IMR-90 (cell line): ENCODE measurements around the gene SLC35B3. TPM values are rescaled to one million over a fixed set of nuclear protein-coding genes. Genes with fewer than 3 reads are reported as not detected.

Experiments used
- ATAC-seq: fragments of 200-7000 bp; cut with Tn5 transposase; 2 replicates; pipeline ENCODE4 v1.9.1; 2020; ENCODE audit warnings: low read depth, mild to moderate bottlenecking, moderate library complexity
- BruUV-seq: library from RNA; stranded (reverse); fragments of 400-500 nt; replicated peaks from 2 replicates; lab custom pipeline; 2021; lab: Mats Ljungman, UMichigan
- CTCF ChIA-PET: fragments of 300-600 bp; formaldehyde crosslinking; extraction: SDS; loops from one replicate; lab custom pipeline; 2021; ENCODE audit warnings: antibody characterized with exemption; lab: Yijun Ruan, JAX
- POLR2A ChIA-PET: fragments of 300-600 bp; sonication (Branson Sonifier 250); formaldehyde crosslinking; loops from one replicate; lab custom pipeline; 2022; ENCODE audit warnings: antibody characterized with exemption; ENCODE audit not compliant: unreplicated experiment; lab: Charles Lee
- DNase-seq: peaks from one replicate; pipeline ENCODE4 v3.0.0; 2013
- H2AFZ ChIP-seq: replicated peaks from 2 replicates; pipeline ENCODE3; 2013; ENCODE audit warnings: low read length, mild to moderate bottlenecking; ENCODE audit not compliant: poor library complexity
- H2AK5ac ChIP-seq: 2 replicates; pipeline ENCODE4 v1.6.1; 2013; ENCODE audit warnings: low read depth, low read length, inconsistent platforms
- H2AK9ac ChIP-seq: replicated peaks from 2 replicates; pipeline ENCODE3; 2013; ENCODE audit warnings: mild to moderate bottlenecking, low read depth, low read length, moderate library complexity; ENCODE audit not compliant: poor library complexity
- H2BK120ac ChIP-seq: 2 replicates; pipeline ENCODE4 v1.6.1; 2013; ENCODE audit warnings: low read depth, low read length, inconsistent platforms
- H2BK15ac ChIP-seq: 3 replicates; pipeline ENCODE4 v1.6.1; 2013; ENCODE audit warnings: low read depth, low read length, inconsistent platforms
- H2BK20ac ChIP-seq: 2 replicates; pipeline ENCODE4 v1.6.1; 2013; ENCODE audit warnings: low read depth, mild to moderate bottlenecking, inconsistent platforms, low read length, moderate library complexity
- H2BK5ac ChIP-seq: 2 replicates; pipeline ENCODE4 v1.6.1; 2013; ENCODE audit warnings: mild to moderate bottlenecking, low read depth, low read length, inconsistent platforms; ENCODE audit not compliant: poor library complexity, severe bottlenecking
- H3K14ac ChIP-seq: replicated peaks from 2 replicates; pipeline ENCODE4 v1.6.1; 2013; ENCODE audit warnings: low read depth, low read length, inconsistent platforms
- H3K18ac ChIP-seq: 2 replicates; pipeline ENCODE4 v1.6.1; 2013; ENCODE audit warnings: low read depth, low read length, control low read depth
- H3K23ac ChIP-seq: 2 replicates; pipeline ENCODE4 v1.6.1; 2013; ENCODE audit warnings: low read depth, low read length, inconsistent platforms
- H3K27ac ChIP-seq: 2 replicates; pipeline ENCODE4 v1.5.1; 2013; ENCODE audit warnings: mild to moderate bottlenecking, control low read depth, low read length; ENCODE audit not compliant: insufficient read depth
- H3K27me3 ChIP-seq: 2 replicates; pipeline ENCODE4 v1.6.1; 2013; ENCODE audit warnings: low read length; ENCODE audit not compliant: control insufficient read depth, insufficient read depth
- H3K36me3 ChIP-seq: 2 replicates; pipeline ENCODE4 v1.6.1; 2013; ENCODE audit warnings: low read length, mixed read lengths; ENCODE audit not compliant: control insufficient read depth, insufficient read depth
- H3K4ac ChIP-seq: 2 replicates; pipeline ENCODE4 v1.6.1; 2013; ENCODE audit warnings: low read depth, low read length, inconsistent platforms
- H3K4me1 ChIP-seq: 2 replicates; pipeline ENCODE4 v1.6.1; 2013; ENCODE audit warnings: low read length, mixed read lengths; ENCODE audit not compliant: control insufficient read depth, insufficient read depth
- H3K4me2 ChIP-seq: 2 replicates; pipeline ENCODE4 v1.6.1; 2013; ENCODE audit warnings: low read depth, mild to moderate bottlenecking, control low read depth, low read length, moderate library complexity
- H3K4me3 ChIP-seq: 2 replicates; pipeline ENCODE4 v1.5.1; 2013; ENCODE audit warnings: low read depth, mild to moderate bottlenecking, control low read depth, low read length, moderate library complexity; ENCODE audit not compliant: insufficient read depth
- H3K56ac ChIP-seq: 2 replicates; pipeline ENCODE4 v1.6.1; 2013; ENCODE audit warnings: low read length, inconsistent platforms; ENCODE audit not compliant: insufficient read depth; ENCODE audit errors: extremely low read depth
- H3K79me1 ChIP-seq, 2 experiments: 2 replicates each; pipeline ENCODE4 v1.6.1; 2013; ENCODE audit warnings: low read length in 2 of 2, inconsistent platforms in 1 of 2, low read depth in 1 of 2
- H3K9ac ChIP-seq: 2 replicates; pipeline ENCODE4 v1.6.1; 2013; ENCODE audit warnings: low read depth, low read length, control low read depth
- H3K9me1 ChIP-seq: 2 replicates; pipeline ENCODE4 v1.6.1; 2013; ENCODE audit warnings: low read length, inconsistent platforms; ENCODE audit not compliant: insufficient read depth
- H3K9me3 ChIP-seq: 2 replicates; pipeline ENCODE4 v1.6.1; 2013; ENCODE audit warnings: low read length; ENCODE audit not compliant: control insufficient read depth, insufficient read depth
- H4K20me1 ChIP-seq: 2 replicates; pipeline ENCODE4 v1.6.1; 2013; ENCODE audit warnings: low read length, inconsistent platforms; ENCODE audit not compliant: insufficient read depth
- H4K5ac ChIP-seq: 2 replicates; pipeline ENCODE4 v1.6.1; 2013; ENCODE audit warnings: mild to moderate bottlenecking, low read depth, low read length, control low read depth
- H4K8ac ChIP-seq, 2 experiments: 2 replicates each; pipeline ENCODE4 v1.6.1; 2013; ENCODE audit warnings: low read depth in 2 of 2, low read length in 2 of 2, control low read depth in 1 of 2, inconsistent platforms in 1 of 2
- H4K91ac ChIP-seq: 2 replicates; pipeline ENCODE4 v1.6.1; 2013; ENCODE audit warnings: low read depth, low read length, inconsistent platforms; ENCODE audit not compliant: insufficient read depth
- BHLHE40 ChIP-seq: fragments of 150-350 bp; IDR thresholded peaks from 2 replicates; pipeline ENCODE4 v1.6.1; 2016; ENCODE audit warnings: mild to moderate bottlenecking, low read depth, low read length
- CEBPB ChIP-seq: IDR thresholded peaks from 2 replicates; pipeline ENCODE4 v1.6.1; 2012; ENCODE audit warnings: low read depth, low read length, improper control_type of control experiment
- CHD1 ChIP-seq: IDR thresholded peaks from 2 replicates; pipeline ENCODE4 v1.6.1; 2012; ENCODE audit warnings: low read depth, low read length, improper control_type of control experiment
- FOS ChIP-seq: fragments of 150-350 bp; IDR thresholded peaks from 2 replicates; pipeline ENCODE4 v1.6.1; 2016; ENCODE audit warnings: low read depth, low read length
- MAFK ChIP-seq: IDR thresholded peaks from 2 replicates; pipeline ENCODE4 v1.6.1; 2012; ENCODE audit warnings: low read depth, low read length, improper control_type of control experiment
- MAZ ChIP-seq: IDR thresholded peaks from 2 replicates; pipeline ENCODE4 v1.6.1; 2012; ENCODE audit warnings: low read depth, mild to moderate bottlenecking, low read length, improper control_type of control experiment, moderate library complexity, borderline replicate concordance
- MXI1 ChIP-seq: IDR thresholded peaks from 2 replicates; pipeline ENCODE4 v1.6.1; 2012; ENCODE audit warnings: low read depth, mild to moderate bottlenecking, low read length, moderate library complexity, borderline replicate concordance
- NFE2L2 ChIP-seq: fragments of 150-350 bp; IDR thresholded peaks from 2 replicates; pipeline ENCODE4 v1.6.1; 2016; ENCODE audit warnings: low read depth, mild to moderate bottlenecking, low read length
- POLR2A ChIP-seq: IDR thresholded peaks from 2 replicates; pipeline ENCODE4 v1.6.1; 2012; ENCODE audit warnings: mild to moderate bottlenecking, low read depth, low read length
- RAD21 ChIP-seq: IDR thresholded peaks from 2 replicates; pipeline ENCODE4 v1.6.1; 2012; ENCODE audit warnings: low read length, improper control_type of control experiment
- RCOR1 ChIP-seq: IDR thresholded peaks from 2 replicates; pipeline ENCODE4 v1.6.1; 2012; ENCODE audit warnings: mild to moderate bottlenecking, low read length, improper control_type of control experiment; ENCODE audit not compliant: insufficient replicate concordance
- RFX5 ChIP-seq: IDR thresholded peaks from 2 replicates; pipeline ENCODE4 v1.8.0; 2012; ENCODE audit warnings: low read depth, mild to moderate bottlenecking, low read length, moderate library complexity
- SMC3 ChIP-seq: fragments of 150-350 bp; IDR thresholded peaks from 2 replicates; pipeline ENCODE4 v1.6.1; 2016; ENCODE audit warnings: low read depth, mild to moderate bottlenecking, antibody characterized with exemption, low read length, moderate library complexity
- WGBS, 2 experiments: methylation state at CpG; one replicate each; pipeline versions ENCODE4 v1.1.5 to v1.1.7; 2013; ENCODE audit warnings: missing lambda C conversion rate in 2 of 2; ENCODE audit not compliant: insufficient read length in 1 of 2; ENCODE audit errors: extremely low coverage in 2 of 2; 5-methylcytosine and 5-hydroxymethylcytosine counted together
- dilution Hi-C: fragments of 300-500 bp; cut with HindIII; formaldehyde crosslinking; loops from one replicate; pipeline ENCODE4 v1.14.3; 2018; ENCODE audit warnings: low sequenced_read_pairs; ENCODE audit not compliant: unreplicated experiment
- in situ Hi-C: fragments of 300-500 bp; cut with MboI; formaldehyde crosslinking; loops from 3 replicates; pipeline ENCODE4 v1.14.3; 2019; ENCODE audit warnings: low sequenced_read_pairs, inconsistent platforms, mixed read lengths
- intact Hi-C: fragments of 100-400 bp; cut with micrococcal nuclease; formaldehyde crosslinking; loops from 2 replicates; pipeline ENCODE4 v1.10.0; 2022
- polyA plus RNA-seq, 3 experiments: library from polyadenylated mRNA; depleted of rRNA; stranded (reverse); fragments of >200 nt; gene quantifications; 2 replicates each; pipeline ENCODE4 v1.2.3, GENCODE V29; 2012; ENCODE audit warnings: low replicate concordance in 1 of 3
- total RNA-seq: library from RNA; depleted of rRNA; stranded (reverse); fragments of >200 nt; gene quantifications from 2 replicates; pipeline ENCODE4 v1.2.3, GENCODE V29; 2012
- TF ChIP-seq, protein P1 (sequence below): fragments of 150-350 bp; IDR thresholded peaks from 2 replicates; pipeline ENCODE4 v1.6.1; 2016; ENCODE audit warnings: low read depth, mild to moderate bottlenecking, low read length, moderate library complexity, borderline replicate concordance
- TF ChIP-seq, protein P2 (sequence below): conservative IDR thresholded peaks from 2 replicates; pipeline ENCODE4 v1.5.1; 2012; ENCODE audit warnings: mild to moderate bottlenecking, low read depth, low read length, improper control_type of control experiment
- TF ChIP-seq, protein P3 (sequence below): fragments of 150-350 bp; IDR thresholded peaks from 2 replicates; pipeline ENCODE4 v1.6.1; 2017; ENCODE audit warnings: mild to moderate bottlenecking, antibody characterized with exemption, low read length, low read depth

SLC35B3 gene
- total and polyA plus RNA-seq, 2 of the 4 experiments (the other 2 are of a cell fraction): 19.0 to 21.1 TPM

DNA sequence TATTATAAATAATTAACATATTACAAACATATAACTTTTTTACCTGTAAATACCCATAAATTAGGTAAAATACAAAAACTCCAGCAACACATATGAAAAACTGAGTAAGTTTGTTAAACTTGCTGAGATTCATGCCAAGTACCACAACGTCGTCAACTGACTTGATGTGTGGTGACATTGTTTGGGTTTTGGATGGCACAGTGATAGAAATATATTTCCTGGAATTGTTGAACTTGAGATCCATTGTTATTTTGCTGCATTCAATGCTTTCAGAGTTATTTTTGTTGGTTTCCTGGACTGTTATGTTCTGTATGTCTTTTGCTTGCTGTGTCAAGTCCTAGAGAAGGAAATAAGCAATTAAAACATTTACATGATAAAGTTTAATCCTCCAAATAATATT, 5.5 kb downstream of the SLC35B3 start:
- H2AK5ac ChIP-seq: no peak overlapping the region
- no peak overlapping the region for H3K4me3 ChIP-seq
- no peak overlapping the region for H2AK9ac ChIP-seq
- DNase-seq (no peak), ATAC-seq (no peak)
- no peak overlapping the region for H2BK20ac ChIP-seq
- ChIA-PET CTCF (no interaction called here), POLR2A (no interaction called here)
- H2BK5ac ChIP-seq: no peak overlapping the region
- peaks cover 8% of the 10 kb centered on the region; the same call in 1 of the 2 replicates for H3K4me1 ChIP-seq
- peak overlapping the region; percentile 1; the same call in 1 of the 2 replicates for H3K56ac ChIP-seq
- H4K5ac ChIP-seq: no peak overlapping the region
- TF ChIP-seq CHD1: no peak
- no peak for TF ChIP-seq RAD21
- TF ChIP-seq MAFK: no peak
- TF ChIP-seq MAZ: no peak
- TF ChIP-seq, protein P1, sequence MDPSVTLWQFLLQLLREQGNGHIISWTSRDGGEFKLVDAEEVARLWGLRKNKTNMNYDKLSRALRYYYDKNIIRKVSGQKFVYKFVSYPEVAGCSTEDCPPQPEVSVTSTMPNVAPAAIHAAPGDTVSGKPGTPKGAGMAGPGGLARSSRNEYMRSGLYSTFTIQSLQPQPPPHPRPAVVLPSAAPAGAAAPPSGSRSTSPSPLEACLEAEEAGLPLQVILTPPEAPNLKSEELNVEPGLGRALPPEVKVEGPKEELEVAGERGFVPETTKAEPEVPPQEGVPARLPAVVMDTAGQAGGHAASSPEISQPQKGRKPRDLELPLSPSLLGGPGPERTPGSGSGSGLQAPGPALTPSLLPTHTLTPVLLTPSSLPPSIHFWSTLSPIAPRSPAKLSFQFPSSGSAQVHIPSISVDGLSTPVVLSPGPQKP: no peak
- TF ChIP-seq, protein P2, sequence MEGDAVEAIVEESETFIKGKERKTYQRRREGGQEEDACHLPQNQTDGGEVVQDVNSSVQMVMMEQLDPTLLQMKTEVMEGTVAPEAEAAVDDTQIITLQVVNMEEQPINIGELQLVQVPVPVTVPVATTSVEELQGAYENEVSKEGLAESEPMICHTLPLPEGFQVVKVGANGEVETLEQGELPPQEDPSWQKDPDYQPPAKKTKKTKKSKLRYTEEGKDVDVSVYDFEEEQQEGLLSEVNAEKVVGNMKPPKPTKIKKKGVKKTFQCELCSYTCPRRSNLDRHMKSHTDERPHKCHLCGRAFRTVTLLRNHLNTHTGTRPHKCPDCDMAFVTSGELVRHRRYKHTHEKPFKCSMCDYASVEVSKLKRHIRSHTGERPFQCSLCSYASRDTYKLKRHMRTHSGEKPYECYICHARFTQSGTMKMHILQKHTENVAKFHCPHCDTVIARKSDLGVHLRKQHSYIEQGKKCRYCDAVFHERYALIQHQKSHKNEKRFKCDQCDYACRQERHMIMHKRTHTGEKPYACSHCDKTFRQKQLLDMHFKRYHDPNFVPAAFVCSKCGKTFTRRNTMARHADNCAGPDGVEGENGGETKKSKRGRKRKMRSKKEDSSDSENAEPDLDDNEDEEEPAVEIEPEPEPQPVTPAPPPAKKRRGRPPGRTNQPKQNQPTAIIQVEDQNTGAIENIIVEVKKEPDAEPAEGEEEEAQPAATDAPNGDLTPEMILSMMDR: no peak
- no peak for TF ChIP-seq BHLHE40
- no peak for TF ChIP-seq NFE2L2
- no peak for TF ChIP-seq RFX5
- no peak for TF ChIP-seq CEBPB
- no peak for TF ChIP-seq POLR2A
- TF ChIP-seq SMC3: no peak
- TF ChIP-seq MXI1: no peak
- TF ChIP-seq, protein P3, sequence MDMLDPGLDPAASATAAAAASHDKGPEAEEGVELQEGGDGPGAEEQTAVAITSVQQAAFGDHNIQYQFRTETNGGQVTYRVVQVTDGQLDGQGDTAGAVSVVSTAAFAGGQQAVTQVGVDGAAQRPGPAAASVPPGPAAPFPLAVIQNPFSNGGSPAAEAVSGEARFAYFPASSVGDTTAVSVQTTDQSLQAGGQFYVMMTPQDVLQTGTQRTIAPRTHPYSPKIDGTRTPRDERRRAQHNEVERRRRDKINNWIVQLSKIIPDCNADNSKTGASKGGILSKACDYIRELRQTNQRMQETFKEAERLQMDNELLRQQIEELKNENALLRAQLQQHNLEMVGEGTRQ: no peak
- no peak for TF ChIP-seq RCOR1
- TF ChIP-seq FOS: no peak
- no peaks in the 10 kb centered on the region for H3K27me3 ChIP-seq
- BruUV-seq: no TSS peak
- no peak overlapping the region for H3K18ac ChIP-seq
- H3K4me2 ChIP-seq: no peak overlapping the region
- no peak overlapping the region for H3K14ac ChIP-seq
- no peak overlapping the region for H2BK15ac ChIP-seq
- WGBS, 2 experiments: 80% methylated on average over 2 of the region's 2 CpGs; no CpG with 5 or more reads in 1 of the 2 experiments
- no peaks in the 10 kb centered on the region for H3K9me3 ChIP-seq
- no peak overlapping the region for H3K23ac ChIP-seq
- peaks cover 13% of the 10 kb centered on the region for H3K36me3 ChIP-seq
- no peak overlapping the region for H3K27ac ChIP-seq
- no peak overlapping the region for H3K9ac ChIP-seq
- no peak overlapping the region for H2BK120ac ChIP-seq
- H4K8ac ChIP-seq: no peak overlapping the region
- no peak overlapping the region for H2AFZ ChIP-seq
- H3K79me1 ChIP-seq: peaks cover 11 to 25% of the 10 kb centered on the region in 2 experiments; a peak in 3 of 4 replicates
- dilution Hi-C loops: no loop called here
- in situ Hi-C loops: loop anchor here (25.0 kb wide), 1 partner anchor 1982 kb away; the partner anchor contains the start of gene TFAP2A
- peaks cover 5% of the 10 kb centered on the region; the same call in 1 of the 2 replicates for H4K20me1 ChIP-seq
- H3K4ac ChIP-seq: no peak overlapping the region
- intact Hi-C loops: loop anchor here (2.0 kb wide), 1 partner anchor 13 kb away; no protein-coding TSS in a partner anchor
- no peaks in the 10 kb centered on the region for H3K9me1 ChIP-seq
- no peak overlapping the region for H4K91ac ChIP-seq
